Lower leg skin (tissue), 3 donors: Measurements from ENCODE around the gene TBXAS1.

Experiments used
- POLR2A ChIP-seq, 2 donors: fragments of 450-650 bp; IDR thresholded peaks; one replicate each; pipeline ENCODE4 v1.6.1; 2016 to 2017; ENCODE audit warnings: antibody characterized with exemption in 2 of 2, mild to moderate bottlenecking in 1 of 2, moderate library complexity in 1 of 2
- TF ChIP-seq, protein P1 (sequence below), 3 donors: fragments of 450-650 bp; IDR thresholded peaks; one replicate each; pipeline ENCODE4 v1.5.1; 2016; ENCODE audit warnings: antibody characterized with exemption in 3 of 3, mild to moderate bottlenecking in 3 of 3, moderate library complexity in 2 of 3

DNA sequence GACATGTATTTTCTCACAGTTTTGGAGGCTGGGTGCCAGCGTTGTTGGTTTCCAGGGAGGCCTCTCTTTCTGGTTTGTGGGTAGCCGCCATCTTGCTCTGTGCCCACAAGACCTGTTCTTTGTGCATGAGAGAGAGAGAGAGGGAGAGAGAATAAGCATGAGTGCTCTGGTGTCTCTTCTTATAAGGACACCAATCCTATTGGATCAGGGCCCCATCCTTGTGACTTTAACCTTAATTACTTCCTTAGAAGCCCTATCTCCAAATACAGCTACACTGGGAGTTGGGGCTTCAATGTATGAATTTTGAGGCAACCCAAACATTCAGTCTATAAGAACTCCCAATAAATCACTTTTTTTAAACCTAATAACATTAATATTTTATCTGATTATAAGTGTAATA, 119.1 kb downstream of the TBXAS1 start:
- TF ChIP-seq, protein P1, sequence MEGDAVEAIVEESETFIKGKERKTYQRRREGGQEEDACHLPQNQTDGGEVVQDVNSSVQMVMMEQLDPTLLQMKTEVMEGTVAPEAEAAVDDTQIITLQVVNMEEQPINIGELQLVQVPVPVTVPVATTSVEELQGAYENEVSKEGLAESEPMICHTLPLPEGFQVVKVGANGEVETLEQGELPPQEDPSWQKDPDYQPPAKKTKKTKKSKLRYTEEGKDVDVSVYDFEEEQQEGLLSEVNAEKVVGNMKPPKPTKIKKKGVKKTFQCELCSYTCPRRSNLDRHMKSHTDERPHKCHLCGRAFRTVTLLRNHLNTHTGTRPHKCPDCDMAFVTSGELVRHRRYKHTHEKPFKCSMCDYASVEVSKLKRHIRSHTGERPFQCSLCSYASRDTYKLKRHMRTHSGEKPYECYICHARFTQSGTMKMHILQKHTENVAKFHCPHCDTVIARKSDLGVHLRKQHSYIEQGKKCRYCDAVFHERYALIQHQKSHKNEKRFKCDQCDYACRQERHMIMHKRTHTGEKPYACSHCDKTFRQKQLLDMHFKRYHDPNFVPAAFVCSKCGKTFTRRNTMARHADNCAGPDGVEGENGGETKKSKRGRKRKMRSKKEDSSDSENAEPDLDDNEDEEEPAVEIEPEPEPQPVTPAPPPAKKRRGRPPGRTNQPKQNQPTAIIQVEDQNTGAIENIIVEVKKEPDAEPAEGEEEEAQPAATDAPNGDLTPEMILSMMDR (IDR thresholded peaks at IDR 0.05) = no peak
- TF ChIP-seq POLR2A (IDR thresholded peaks at IDR 0.05) = no peak
